H9 (cell line): Measurements from ENCODE around the gene CFAP46. TPM values are rescaled to one million over a fixed set of nuclear protein-coding genes. Genes with fewer than 3 reads are reported as not detected.

Source experiments
- DNase-seq: peaks from one replicate; pipeline ENCODE4 v3.0.0-alpha.2; 2017
- H2AFZ ChIP-seq: one replicate; pipeline ENCODE4 v1.6.1; 2013; ENCODE audit warnings: mild to moderate bottlenecking, low read length, control low read depth, moderate library complexity
- H2AK5ac ChIP-seq: 2 replicates; pipeline ENCODE4 v1.6.1; 2013; ENCODE audit warnings: low read length, control low read depth, mixed read lengths; ENCODE audit not compliant: insufficient read length
- H2BK120ac ChIP-seq: one replicate; pipeline ENCODE4 v1.6.1; 2013; ENCODE audit warnings: low read depth, mild to moderate bottlenecking, low read length, control low read depth, inconsistent platforms; ENCODE audit not compliant: poor library complexity, severe bottlenecking
- H2BK12ac ChIP-seq: 2 replicates; pipeline ENCODE4 v1.6.1; 2013; ENCODE audit warnings: low read length, control low read depth, mixed read lengths, low read depth; ENCODE audit not compliant: insufficient read length
- H2BK15ac ChIP-seq: 2 replicates; pipeline ENCODE4 v1.6.1; 2013; ENCODE audit warnings: low read depth, low read length, control low read depth
- H2BK20ac ChIP-seq: one replicate; pipeline ENCODE4 v1.6.1; 2013; ENCODE audit warnings: low read depth, mild to moderate bottlenecking, low read length, control low read depth, inconsistent platforms; ENCODE audit not compliant: poor library complexity, severe bottlenecking
- H2BK5ac ChIP-seq: 2 replicates; pipeline ENCODE4 v1.6.1; 2013; ENCODE audit warnings: low read length, control low read depth, mixed read lengths; ENCODE audit not compliant: insufficient read length
- H3K14ac ChIP-seq: 2 replicates; pipeline ENCODE4 v1.6.1; 2013; ENCODE audit warnings: low read length, control low read depth; ENCODE audit not compliant: insufficient read depth
- H3K18ac ChIP-seq: 2 replicates; pipeline ENCODE4 v1.6.1; 2013; ENCODE audit warnings: low read depth, mild to moderate bottlenecking, mixed read lengths, low read length, control low read depth; ENCODE audit not compliant: insufficient read length
- H3K23ac ChIP-seq: 2 replicates; pipeline ENCODE4 v1.6.1; 2013; ENCODE audit warnings: low read length, control low read depth, mixed read lengths, low read depth; ENCODE audit not compliant: insufficient read length
- H3K23me2 ChIP-seq: 2 replicates; pipeline ENCODE4 v1.6.1; 2013; ENCODE audit warnings: low read depth, mild to moderate bottlenecking, mixed read lengths, low read length, control low read depth; ENCODE audit not compliant: insufficient read length, poor library complexity, severe bottlenecking
- H3K27ac ChIP-seq: 2 replicates; pipeline ENCODE4 v1.5.1; 2013; ENCODE audit warnings: low read length, control low read depth, mixed read lengths, low read depth; ENCODE audit not compliant: insufficient read length
- H3K27me3 ChIP-seq: 2 replicates; pipeline ENCODE4 v1.6.1; 2013; ENCODE audit warnings: low read length, control low read depth, inconsistent platforms; ENCODE audit not compliant: insufficient read depth
- H3K4ac ChIP-seq: 2 replicates; pipeline ENCODE4 v1.6.1; 2013; ENCODE audit warnings: low read depth, mild to moderate bottlenecking, control low read depth, inconsistent platforms, low read length, moderate library complexity
- H3K4me1 ChIP-seq: 2 replicates; pipeline ENCODE4 v1.6.1; 2013; ENCODE audit warnings: low read length, control low read depth, inconsistent platforms; ENCODE audit not compliant: insufficient read depth
- H3K4me2 ChIP-seq: 2 replicates; pipeline ENCODE4 v1.6.1; 2013; ENCODE audit warnings: low read length, control low read depth, mixed read lengths; ENCODE audit not compliant: insufficient read length, insufficient read depth
- H3K56ac ChIP-seq: 2 replicates; pipeline ENCODE4 v1.6.1; 2013; ENCODE audit warnings: low read depth, mild to moderate bottlenecking, mixed read lengths, low read length, control low read depth; ENCODE audit not compliant: insufficient read length
- H3K79me1 ChIP-seq: 2 replicates; pipeline ENCODE4 v1.6.1; 2013; ENCODE audit warnings: low read depth, mild to moderate bottlenecking, moderate library complexity, low read length, control low read depth, inconsistent platforms; ENCODE audit not compliant: insufficient read depth, poor library complexity, severe bottlenecking
- H3K79me2 ChIP-seq: 2 replicates; pipeline ENCODE4 v1.6.1; 2013; ENCODE audit warnings: low read length, control low read depth, inconsistent platforms; ENCODE audit not compliant: insufficient read depth
- H3K9ac ChIP-seq: 2 replicates; pipeline ENCODE4 v1.6.1; 2013; ENCODE audit warnings: low read length, control low read depth, mixed read lengths; ENCODE audit not compliant: insufficient read length; ENCODE audit errors: extremely low read depth
- H3K9me3 ChIP-seq: one replicate; pipeline ENCODE4 v1.6.1; 2013; ENCODE audit warnings: low read depth, low read length, inconsistent platforms; ENCODE audit not compliant: control insufficient read depth
- H3T11ph ChIP-seq: one replicate; pipeline ENCODE4 v1.6.1; 2013; ENCODE audit warnings: mild to moderate bottlenecking, low read length, control low read depth, inconsistent platforms
- H4K20me1 ChIP-seq: one replicate; pipeline ENCODE4 v1.6.1; 2013; ENCODE audit not compliant: control insufficient read depth, insufficient read length, insufficient read depth
- H4K5ac ChIP-seq: 2 replicates; pipeline ENCODE4 v1.6.1; 2013; ENCODE audit warnings: low read depth, mild to moderate bottlenecking, mixed read lengths, low read length, control low read depth; ENCODE audit not compliant: insufficient read length
- H4K8ac ChIP-seq: replicated peaks from 2 replicates; pipeline ENCODE4 v1.6.1; 2013; ENCODE audit warnings: low read length, control low read depth, mixed read lengths, low read depth; ENCODE audit not compliant: insufficient read length
- H4K91ac ChIP-seq: 2 replicates; pipeline ENCODE4 v1.6.1; 2013; ENCODE audit warnings: low read depth, mild to moderate bottlenecking, moderate library complexity, mixed read lengths, low read length, control low read depth; ENCODE audit not compliant: insufficient read length
- H3K27ac Mint-ChIP-seq, 3 experiments: 2 replicates in 2 of 3; 3 replicates in 1 of 3; pipeline ENCODE4 v1.8.0; 2020 to 2021; ENCODE audit warnings: mixed read lengths in 3 of 3, mild to moderate bottlenecking in 1 of 3, moderate library complexity in 1 of 3
- H3K27me3 Mint-ChIP-seq: 2 replicates; pipeline ENCODE4 v1.8.0; 2021; ENCODE audit warnings: low read depth, mild to moderate bottlenecking, moderate library complexity, mixed read lengths
- H3K36me3 Mint-ChIP-seq, 3 experiments: 2 replicates in 2 of 3; 3 replicates in 1 of 3; pipeline ENCODE4 v1.8.0; 2020 to 2021; ENCODE audit warnings: low read depth in 3 of 3, mixed read lengths in 3 of 3; ENCODE audit not compliant: insufficient read depth in 1 of 3
- H3K4me1 Mint-ChIP-seq, 2 experiments: 2 replicates each; pipeline ENCODE4 v1.8.0; 2020; ENCODE audit warnings: mixed read lengths in 2 of 2
- H3K4me3 Mint-ChIP-seq, 2 experiments: 2 replicates in 1 of 2; 3 replicates in 1 of 2; pipeline ENCODE4 v1.8.0; 2020 to 2021; ENCODE audit warnings: mild to moderate bottlenecking in 2 of 2, mixed read lengths in 2 of 2, moderate library complexity in 1 of 2
- H3K9me3 Mint-ChIP-seq, 2 experiments: 2 replicates in 1 of 2; 3 replicates in 1 of 2; pipeline ENCODE4 v1.8.0; 2020; ENCODE audit warnings: mild to moderate bottlenecking in 2 of 2, mixed read lengths in 2 of 2, moderate library complexity in 1 of 2
- WGBS: extraction: QIAGEN DNeasy Blood & Tissue Kit; methylation state at CpG from one replicate; pipeline ENCODE4 v1.1.7; 2013; ENCODE audit warnings: missing lambda C conversion rate, low lambda C conversion rate, mixed read lengths; ENCODE audit not compliant: insufficient read length; ENCODE audit errors: extremely low coverage; 5-methylcytosine and 5-hydroxymethylcytosine counted together
- total RNA-seq: library from RNA; stranded (reverse); gene quantifications from 2 replicates; pipeline ENCODE4 v1.2.1, GENCODE V29; 2021
- TF ChIP-seq, protein P1 (sequence below): fragments of 200-600 bp; sonication (generic); conservative IDR thresholded peaks from 3 replicates; pipeline ENCODE4 v1.8.0; 2021; ENCODE audit warnings: antibody characterized with exemption, mild to moderate bottlenecking

CFAP46 gene
- total RNA-seq, 1 experiment from 2014 or later, result 3.1 TPM

DNA sequence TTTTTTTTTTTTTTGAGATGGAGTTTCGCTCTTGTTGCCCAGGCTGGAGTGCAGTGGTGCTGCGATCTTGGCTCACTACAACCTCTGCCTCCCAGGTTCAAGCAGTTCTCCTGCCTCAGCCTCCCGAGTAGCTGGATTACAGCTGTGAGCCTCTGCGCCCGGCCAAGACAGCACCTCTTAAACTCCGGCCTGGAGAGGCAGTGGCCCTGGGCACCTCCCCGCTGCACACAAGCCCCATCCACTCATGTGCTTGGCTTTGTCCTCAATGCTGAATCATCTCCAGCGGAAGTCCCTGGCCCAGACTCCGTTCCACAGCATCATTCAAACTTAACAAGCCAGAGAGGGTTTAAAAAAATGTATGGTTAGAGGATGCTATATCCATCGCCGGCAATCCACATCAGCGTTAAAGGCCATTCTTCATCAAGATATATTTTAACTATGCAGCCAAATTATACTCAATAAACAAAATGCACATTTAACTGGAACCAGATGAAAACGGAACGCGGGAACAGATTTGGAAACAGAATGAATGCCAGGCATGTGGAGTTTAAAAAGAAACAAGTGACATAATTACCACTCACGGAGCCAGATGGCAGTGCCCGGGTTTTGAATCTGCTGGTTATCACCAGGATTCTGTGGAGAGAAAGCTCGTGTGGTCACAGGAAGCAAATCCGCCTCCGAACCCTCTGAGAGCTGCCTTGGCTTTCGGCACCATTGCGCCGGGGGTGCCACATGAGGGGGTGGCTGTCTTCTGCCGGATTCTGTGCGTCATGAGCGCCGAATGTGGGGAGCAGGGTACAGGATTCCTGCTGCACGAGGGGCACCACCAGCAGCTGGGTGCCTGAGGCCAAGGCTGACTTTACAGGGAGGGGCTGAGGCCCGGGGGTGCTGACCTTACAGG lies 45.6 kb upstream of the CFAP46 start:
- TF ChIP-seq, protein P1, sequence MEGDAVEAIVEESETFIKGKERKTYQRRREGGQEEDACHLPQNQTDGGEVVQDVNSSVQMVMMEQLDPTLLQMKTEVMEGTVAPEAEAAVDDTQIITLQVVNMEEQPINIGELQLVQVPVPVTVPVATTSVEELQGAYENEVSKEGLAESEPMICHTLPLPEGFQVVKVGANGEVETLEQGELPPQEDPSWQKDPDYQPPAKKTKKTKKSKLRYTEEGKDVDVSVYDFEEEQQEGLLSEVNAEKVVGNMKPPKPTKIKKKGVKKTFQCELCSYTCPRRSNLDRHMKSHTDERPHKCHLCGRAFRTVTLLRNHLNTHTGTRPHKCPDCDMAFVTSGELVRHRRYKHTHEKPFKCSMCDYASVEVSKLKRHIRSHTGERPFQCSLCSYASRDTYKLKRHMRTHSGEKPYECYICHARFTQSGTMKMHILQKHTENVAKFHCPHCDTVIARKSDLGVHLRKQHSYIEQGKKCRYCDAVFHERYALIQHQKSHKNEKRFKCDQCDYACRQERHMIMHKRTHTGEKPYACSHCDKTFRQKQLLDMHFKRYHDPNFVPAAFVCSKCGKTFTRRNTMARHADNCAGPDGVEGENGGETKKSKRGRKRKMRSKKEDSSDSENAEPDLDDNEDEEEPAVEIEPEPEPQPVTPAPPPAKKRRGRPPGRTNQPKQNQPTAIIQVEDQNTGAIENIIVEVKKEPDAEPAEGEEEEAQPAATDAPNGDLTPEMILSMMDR, result no peak
- Histone ChIP-seq H3K9ac (no peak overlapping the region), H4K8ac (no peak overlapping the region), H4K20me1 (no peaks in the 10 kb centered on the region), H4K91ac (no peak overlapping the region), H3K27ac (no peak overlapping the region), H2BK12ac (no peak overlapping the region), H3K14ac (no peak overlapping the region), H3K9me3 (no peaks in the 10 kb centered on the region), H3K23me2 (no peaks in the 10 kb centered on the region), H3K4me1 (no peaks in the 10 kb centered on the region), H3K56ac (no peak overlapping the region), H3K27me3 (no peaks in the 10 kb centered on the region), H2BK120ac (no peak overlapping the region), H3K4ac (no peak overlapping the region), H2BK15ac (no peak overlapping the region), H2AFZ (no peak overlapping the region), H2BK5ac (no peak overlapping the region), H3T11ph (no peak overlapping the region), H4K5ac (no peak overlapping the region), H3K79me2 (no peaks in the 10 kb centered on the region), H2AK5ac (no peak overlapping the region), H3K23ac (no peak overlapping the region), H3K4me2 (no peak overlapping the region), H3K79me1 (no peaks in the 10 kb centered on the region), H3K18ac (no peak overlapping the region), H2BK20ac (no peak overlapping the region)
- no peaks in the 10 kb centered on the region for H3K36me3 Mint-ChIP-seq
- peak overlapping the region in 1 of 3 experiments; percentile 35; a peak in 1 of 7 replicates for H3K27ac Mint-ChIP-seq
- no peak overlapping the region for H3K4me3 Mint-ChIP-seq
- peaks cover 2 to 12% of the 10 kb centered on the region in 2 experiments for H3K4me1 Mint-ChIP-seq
- peaks cover 4% of the 10 kb centered on the region for H3K27me3 Mint-ChIP-seq
- H3K9me3 Mint-ChIP-seq, result no peaks in the 10 kb centered on the region
- DNase-seq, result no peak
- no CpG with 5 or more reads among the region's 29 CpGs for WGBS
